Caco-2 (cell line): Measurements from ENCODE around the gene ANTXR2. TPM values are rescaled to one million over a fixed set of nuclear protein-coding genes. Genes with fewer than 3 reads are reported as not detected.

ENCODE experiments used
- BruUV-seq: library from RNA; stranded (reverse); fragments of 400-500 nt; replicated peaks from 2 replicates; lab custom pipeline; 2021; lab: Mats Ljungman, UMichigan
- CTCF ChIA-PET: fragments of 300-600 bp; sonication (Branson Sonifier 250); formaldehyde crosslinking; loops from one replicate; lab custom pipeline; 2022; ENCODE audit warnings: antibody characterized with exemption; lab: Charles Lee
- POLR2A ChIA-PET: fragments of 300-600 bp; sonication (Branson Sonifier 250); formaldehyde crosslinking; loops from one replicate; lab custom pipeline; 2022; ENCODE audit warnings: antibody characterized with exemption; lab: Charles Lee
- DNase-seq, 2 experiments: peaks; one replicate each; pipeline versions ENCODE4 v3.0.0 to v3.0.0-alpha.2; 2020 to 2022
- H3K27me3 ChIP-seq: replicated peaks from 2 replicates; pipeline ENCODE4 v1.6.0; 2011; ENCODE audit warnings: low read length; ENCODE audit not compliant: control insufficient read depth, insufficient read depth
- H3K36me3 ChIP-seq: 2 replicates; pipeline ENCODE4 v1.5.1; 2011; ENCODE audit warnings: low read length; ENCODE audit not compliant: control insufficient read depth, insufficient read depth
- H3K4me1 ChIP-seq: fragments of 250-450 bp; sonication (Bioruptor Pico); 2 replicates; pipeline ENCODE4 v1.5.1; 2020; ENCODE audit warnings: mild to moderate bottlenecking
- H3K4me3 ChIP-seq: 2 replicates; pipeline ENCODE4 v1.5.1; 2011; ENCODE audit warnings: low read depth, mild to moderate bottlenecking, control low read depth, low read length
- H3K9me3 ChIP-seq: fragments of 250-450 bp; sonication (Bioruptor Pico); 2 replicates; pipeline ENCODE4 v1.5.1; 2020; ENCODE audit warnings: mild to moderate bottlenecking, moderate library complexity
- H3K27ac Mint-ChIP-seq: one replicate; pipeline ENCODE4 v1.8.0; 2022; ENCODE audit warnings: mixed read lengths; ENCODE audit not compliant: unreplicated experiment
- H3K27me3 Mint-ChIP-seq: one replicate; pipeline ENCODE4 v1.8.0; 2022; ENCODE audit warnings: mixed read lengths; ENCODE audit not compliant: insufficient read depth, unreplicated experiment
- H3K36me3 Mint-ChIP-seq: one replicate; pipeline ENCODE4 v1.8.0; 2022; ENCODE audit warnings: mild to moderate bottlenecking, mixed read lengths; ENCODE audit not compliant: insufficient read depth, unreplicated experiment
- H3K4me1 Mint-ChIP-seq: one replicate; pipeline ENCODE4 v1.8.0; 2022; ENCODE audit warnings: low read depth, mixed read lengths; ENCODE audit not compliant: unreplicated experiment
- H3K4me3 Mint-ChIP-seq: one replicate; pipeline ENCODE4 v1.8.0; 2022; ENCODE audit warnings: mild to moderate bottlenecking, moderate library complexity, mixed read lengths; ENCODE audit not compliant: unreplicated experiment
- H3K9me3 Mint-ChIP-seq: one replicate; pipeline ENCODE4 v1.8.0; 2022; ENCODE audit warnings: mixed read lengths; ENCODE audit not compliant: unreplicated experiment
- CTCF ChIP-seq, 2 experiments: fragments of 200-600 bp in 1 of 2; IDR thresholded peaks; 1 replicate in 1 of 2; 2 replicates in 1 of 2; pipeline versions ENCODE4 v1.5.1 to v1.8.0; 2011 to 2022; ENCODE audit warnings: antibody characterized with exemption in 1 of 2, control low read depth in 1 of 2, inconsistent platforms in 1 of 2, low read depth in 1 of 2, low read length in 1 of 2, mild to moderate bottlenecking in 1 of 2, moderate library complexity in 1 of 2; ENCODE audit not compliant: insufficient read depth in 1 of 2, severe bottlenecking in 1 of 2, unreplicated experiment in 1 of 2
- intact Hi-C: fragments of 100-400 bp; cut with micrococcal nuclease; formaldehyde crosslinking; loops from one replicate; pipeline ENCODE4 v1.10.0; 2022; ENCODE audit not compliant: unreplicated experiment
- total RNA-seq: library from RNA; stranded (reverse); gene quantifications from 2 replicates; pipeline ENCODE4 v1.2.3, GENCODE V29; 2022

ANTXR2 gene
- total RNA-seq, 1 experiment from 2014 or later: 1.4 TPM

DNA sequence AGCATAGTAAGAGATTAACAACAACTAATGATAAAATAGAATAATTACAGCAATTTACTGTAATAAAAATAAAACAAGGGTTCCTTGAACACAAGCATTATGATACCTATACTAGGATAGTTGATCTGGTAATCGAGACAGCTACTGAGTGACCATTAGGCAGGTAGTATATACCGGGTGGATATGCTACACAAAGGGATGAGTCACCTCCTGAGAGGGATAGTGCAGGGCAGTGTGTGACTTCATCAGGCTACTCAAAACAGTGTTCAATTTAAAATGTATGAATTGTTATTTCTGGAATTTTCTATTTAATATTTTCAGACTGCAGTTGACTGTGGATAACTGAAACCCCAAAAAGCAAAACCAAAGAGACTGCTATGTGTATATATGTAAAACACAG lies 9.7 kb upstream of the ANTXR2 start:
- intact Hi-C loops: no loop called here
- Histone ChIP-seq H3K9me3 (no peaks in the 10 kb centered on the region), H3K36me3 (no peaks in the 10 kb centered on the region), H3K4me3 (no peak overlapping the region), H3K27me3 (no peaks in the 10 kb centered on the region), H3K4me1 (no peaks in the 10 kb centered on the region)
- H3K4me1 Mint-ChIP-seq: no peaks in the 10 kb centered on the region
- no peak overlapping the region for H3K4me3 Mint-ChIP-seq
- no peaks in the 10 kb centered on the region for H3K9me3 Mint-ChIP-seq
- no peak for DNase-seq
- no peaks in the 10 kb centered on the region for H3K36me3 Mint-ChIP-seq
- ChIA-PET POLR2A (no interaction called here), CTCF (no interaction called here)
- no TSS peak for BruUV-seq
- peaks cover 14% of the 10 kb centered on the region for H3K27me3 Mint-ChIP-seq
- H3K27ac Mint-ChIP-seq: no peak overlapping the region
- TF ChIP-seq CTCF (IDR thresholded peaks at IDR 0.05; ENCODE audit: insufficient read depth in 1 of 2, low read depth in 1 of 2, low read length in 1 of 2, severe bottlenecking in 1 of 2, unreplicated experiment in 1 of 2): no peak

- TF ChIP-seq CTCF (IDR thresholded peaks at IDR 0.05; ENCODE audit: insufficient read depth in 1 of 2, low read depth in 1 of 2, low read length in 1 of 2, severe bottlenecking in 1 of 2, unreplicated experiment in 1 of 2): no peak
- Mint-ChIP-seq H3K9me3 (no peaks in the 10 kb centered on the region), H3K36me3 (no peaks in the 10 kb centered on the region), H3K4me3 (no peak overlapping the region), H3K27ac (no peak overlapping the region), H3K27me3 (peaks cover 10% of the 10 kb centered on the region), H3K4me1 (no peaks in the 10 kb centered on the region)
- DNase-seq: no peak
- intact Hi-C loops: no loop called here
- Histone ChIP-seq H3K9me3 (no peaks in the 10 kb centered on the region), H3K36me3 (no peaks in the 10 kb centered on the region), H3K4me3 (no peak overlapping the region), H3K27me3 (no peaks in the 10 kb centered on the region), H3K4me1 (no peaks in the 10 kb centered on the region)
- BruUV-seq: no TSS peak
- ChIA-PET POLR2A (no interaction called here), CTCF (no interaction called here)
Measured at GRCh38 chr4:80081566-80081965, 8.5 kb upstream of the ANTXR2 start.

- no peak overlapping the region for H3K4me3 ChIP-seq
- no TSS peak for BruUV-seq
- H3K9me3 ChIP-seq: no peaks in the 10 kb centered on the region
- H3K4me1 ChIP-seq: no peaks in the 10 kb centered on the region
- no peaks in the 10 kb centered on the region for H3K4me1 Mint-ChIP-seq
- ChIA-PET POLR2A (no interaction called here), CTCF (no interaction called here)
- no peaks in the 10 kb centered on the region for H3K27me3 ChIP-seq
- H3K36me3 ChIP-seq: no peaks in the 10 kb centered on the region
- no peak overlapping the region for H3K27ac Mint-ChIP-seq
- no peak for DNase-seq
- no peaks in the 10 kb centered on the region for H3K36me3 Mint-ChIP-seq
- intact Hi-C loops: no loop called here
- TF ChIP-seq CTCF (IDR thresholded peaks at IDR 0.05; ENCODE audit: insufficient read depth in 1 of 2, low read depth in 1 of 2, low read length in 1 of 2, severe bottlenecking in 1 of 2, unreplicated experiment in 1 of 2): no peak
- H3K4me3 Mint-ChIP-seq: no peak overlapping the region
- H3K9me3 Mint-ChIP-seq: no peaks in the 10 kb centered on the region
- H3K27me3 Mint-ChIP-seq: peaks cover 13% of the 10 kb centered on the region
Measured at GRCh38 chr4:80079255-80079923, 6.4 kb upstream of the ANTXR2 start.
